H1 (cell line): ENCODE data around the gene DIDO1. TPM values are rescaled to one million over a fixed set of nuclear protein-coding genes. Genes with fewer than 3 reads are reported as not detected.

ENCODE experiments used
- CTCF ChIA-PET: fragments of 300-600 bp; sonication (Branson Sonifier 250); formaldehyde crosslinking; loops from one replicate; lab custom pipeline; 2021; ENCODE audit not compliant: partially characterized antibody; lab: Charles Lee
- POLR2A ChIA-PET: fragments of 300-600 bp; sonication (Branson Sonifier 250); formaldehyde crosslinking; loops from one replicate; lab custom pipeline; 2021; ENCODE audit warnings: inconsistent platforms; ENCODE audit not compliant: partially characterized antibody; lab: Charles Lee
- DNase-seq, 2 experiments: peaks; one replicate each; pipeline versions ENCODE4 v3.0.0 to v3.0.0-alpha.2; 2010 to 2022; ENCODE audit warnings: low spot score in 2 of 2, low read depth in 1 of 2, mixed read lengths in 1 of 2
- FAIRE-seq: peaks from 2 replicates; lab custom pipeline; 2011; peaks lifted over from hg19 to GRCh38; lab: Jason Lieb, UNC
- H2AFZ ChIP-seq: 2 replicates; pipeline ENCODE4 v1.8.1; 2012; ENCODE audit warnings: low read length, inconsistent platforms
- H2AK5ac ChIP-seq: 2 replicates; pipeline ENCODE4 v1.6.1; 2013; ENCODE audit warnings: low read depth, low read length
- H2BK120ac ChIP-seq: replicated peaks from 2 replicates; pipeline ENCODE3; 2013; ENCODE audit warnings: low read depth, low read length, inconsistent platforms
- H2BK12ac ChIP-seq: 2 replicates; pipeline ENCODE4 v1.6.1; 2013; ENCODE audit warnings: low read depth, low read length
- H2BK15ac ChIP-seq: 2 replicates; pipeline ENCODE4 v1.6.1; 2013; ENCODE audit warnings: low read length
- H2BK20ac ChIP-seq: 2 replicates; pipeline ENCODE4 v1.6.1; 2013; ENCODE audit warnings: low read length
- H2BK5ac ChIP-seq: 2 replicates; pipeline ENCODE4 v1.6.1; 2013; ENCODE audit warnings: low read depth, low read length
- H3K14ac ChIP-seq: 2 replicates; pipeline ENCODE4 v1.6.1; 2013; ENCODE audit warnings: inconsistent platforms; ENCODE audit not compliant: insufficient read length
- H3K18ac ChIP-seq: 2 replicates; pipeline ENCODE4 v1.6.1; 2013; ENCODE audit warnings: low read length; ENCODE audit errors: extremely low read depth
- H3K23ac ChIP-seq: 2 replicates; pipeline ENCODE4 v1.6.1; 2013; ENCODE audit warnings: inconsistent platforms; ENCODE audit not compliant: insufficient read length
- H3K23me2 ChIP-seq: 2 replicates; pipeline ENCODE4 v1.6.1; 2013; ENCODE audit warnings: low read depth, low read length
- H3K27ac ChIP-seq: 2 replicates; pipeline ENCODE4 v1.6.1; 2011; ENCODE audit warnings: low read depth, low read length, inconsistent platforms
- H3K27me3 ChIP-seq, 4 experiments: replicated peaks in 1 of 4; 1 replicate in 1 of 4; 2 replicates in 3 of 4; pipeline versions ENCODE4 v1.6.1 to v1.8.1; 2011 to 2013; ENCODE audit warnings: low read length in 3 of 4, mild to moderate bottlenecking in 3 of 4, inconsistent platforms in 2 of 4, mixed read lengths in 2 of 4, moderate library complexity in 1 of 4; ENCODE audit not compliant: control insufficient read depth in 3 of 4, insufficient read depth in 3 of 4; ENCODE audit errors: extremely low read depth in 1 of 4
- H3K36me3 ChIP-seq, 4 experiments: 2 replicates each; pipeline versions ENCODE4 v1.6.1 to v1.8.1; 2011 to 2013; ENCODE audit warnings: mild to moderate bottlenecking in 4 of 4, low read length in 3 of 4, moderate library complexity in 2 of 4, control low read depth in 1 of 4, inconsistent platforms in 1 of 4; ENCODE audit not compliant: insufficient read depth in 4 of 4, control insufficient read depth in 2 of 4
- H3K4ac ChIP-seq: replicated peaks from 2 replicates; pipeline ENCODE3; 2013; ENCODE audit warnings: low read length, low read depth, mixed read lengths, inconsistent platforms; ENCODE audit not compliant: insufficient read length
- H3K4me1 ChIP-seq, 4 experiments: replicated peaks in 1 of 4; 1 replicate in 1 of 4; 2 replicates in 3 of 4; pipeline versions ENCODE4 v1.6.1 to v1.8.1; 2011 to 2013; ENCODE audit warnings: low read length in 3 of 4, inconsistent platforms in 2 of 4, mixed read lengths in 1 of 4; ENCODE audit not compliant: insufficient read depth in 4 of 4, control insufficient read depth in 3 of 4
- H3K4me2 ChIP-seq, 2 experiments: 2 replicates each; pipeline versions ENCODE4 v1.6.1 to v1.8.1; 2011 to 2013; ENCODE audit warnings: low read depth in 2 of 2, low read length in 2 of 2, control low read depth in 1 of 2, inconsistent platforms in 1 of 2, mild to moderate bottlenecking in 1 of 2; ENCODE audit not compliant: insufficient read depth in 1 of 2
- H3K4me3 ChIP-seq, 4 experiments: fragments of 200-600, 300-600 bp in 1 of 4; sonication (generic), shearing (Covaris generic), sonication (Bioruptor Twin) in 1 of 4; 2 replicates each; pipeline versions ENCODE4 v1.5.1 to v1.8.1; 2011 to 2016; ENCODE audit warnings: low read length in 4 of 4, low read depth in 3 of 4, control low read depth in 2 of 4, inconsistent platforms in 2 of 4, mild to moderate bottlenecking in 2 of 4, mixed read lengths in 1 of 4, moderate library complexity in 1 of 4; ENCODE audit not compliant: insufficient read depth in 2 of 4; ENCODE audit errors: extremely low read depth in 1 of 4
- H3K56ac ChIP-seq: replicated peaks from 2 replicates; pipeline ENCODE3; 2013; ENCODE audit warnings: low read depth, mild to moderate bottlenecking, mixed read lengths, low read length, inconsistent platforms; ENCODE audit not compliant: insufficient read length
- H3K79me1 ChIP-seq: 2 replicates; pipeline ENCODE4 v1.6.1; 2013; ENCODE audit warnings: low read depth, low read length, control low read depth
- H3K79me2 ChIP-seq, 2 experiments: 2 replicates each; pipeline versions ENCODE4 v1.6.1 to v1.8.1; 2012 to 2013; ENCODE audit warnings: low read length in 2 of 2, mild to moderate bottlenecking in 2 of 2, inconsistent platforms in 1 of 2; ENCODE audit not compliant: insufficient read depth in 2 of 2, control insufficient read depth in 1 of 2
- H3K9ac ChIP-seq, 4 experiments: replicated peaks in 1 of 4; 1 replicate in 1 of 4; 2 replicates in 3 of 4; pipeline versions ENCODE4 v1.6.1 to v1.8.1; 2011 to 2013; ENCODE audit warnings: low read depth in 3 of 4, low read length in 3 of 4, control low read depth in 2 of 4, mild to moderate bottlenecking in 2 of 4, moderate library complexity in 2 of 4, inconsistent platforms in 1 of 4; ENCODE audit errors: extremely low read depth in 1 of 4
- H3K9me3 ChIP-seq, 2 experiments: 2 replicates each; pipeline versions ENCODE4 v1.6.1 to v1.8.1; 2012 to 2013; ENCODE audit warnings: mild to moderate bottlenecking in 2 of 2, moderate library complexity in 2 of 2, control low read depth in 1 of 2, inconsistent platforms in 1 of 2, low read depth in 1 of 2, low read length in 1 of 2, mixed read lengths in 1 of 2; ENCODE audit not compliant: insufficient read depth in 2 of 2
- H4K20me1 ChIP-seq, 2 experiments: replicated peaks in 1 of 2; 2 replicates each; pipeline versions ENCODE3 to v1.8.1; 2011 to 2013; ENCODE audit warnings: inconsistent platforms in 2 of 2, low read length in 2 of 2, mild to moderate bottlenecking in 1 of 2; ENCODE audit not compliant: insufficient read depth in 2 of 2, control insufficient read depth in 1 of 2
- H4K5ac ChIP-seq: 2 replicates; pipeline ENCODE4 v1.6.1; 2013; ENCODE audit warnings: low read length, low read depth, mixed read lengths, inconsistent platforms; ENCODE audit not compliant: insufficient read length
- H4K8ac ChIP-seq: 2 replicates; pipeline ENCODE4 v1.8.0; 2013; ENCODE audit warnings: mild to moderate bottlenecking, moderate library complexity, low read length, inconsistent platforms; ENCODE audit not compliant: insufficient read depth; ENCODE audit errors: extremely low read depth
- H4K91ac ChIP-seq: replicated peaks from 2 replicates; pipeline ENCODE3; 2013; ENCODE audit warnings: low read length, mixed read lengths, inconsistent platforms; ENCODE audit not compliant: insufficient read length
- CHD1 ChIP-seq: IDR thresholded peaks from 2 replicates; pipeline ENCODE4 v1.6.1; 2012; ENCODE audit warnings: low read depth, low read length, improper control_type of control experiment
- CREB1 ChIP-seq: IDR thresholded peaks from 2 replicates; pipeline ENCODE4 v1.6.1; 2012; ENCODE audit warnings: inconsistent platforms
- NRF1 ChIP-seq: IDR thresholded peaks from 2 replicates; pipeline ENCODE4 v1.6.1; 2011; ENCODE audit warnings: mild to moderate bottlenecking, low read depth, low read length, improper control_type of control experiment
- POLR2AphosphoS5 ChIP-seq: IDR thresholded peaks from 2 replicates; pipeline ENCODE4 v1.6.1; 2011; ENCODE audit warnings: low read depth, low read length
- RXRA ChIP-seq: IDR thresholded peaks from 2 replicates; pipeline ENCODE4 v1.6.1; 2011; ENCODE audit warnings: low read depth, mild to moderate bottlenecking, low read length, moderate library complexity; ENCODE audit not compliant: insufficient read depth
- SIX5 ChIP-seq: IDR thresholded peaks from 2 replicates; pipeline ENCODE4 v1.6.1; 2011; ENCODE audit warnings: mild to moderate bottlenecking, low read depth, low read length
- SP1 ChIP-seq: IDR thresholded peaks from 2 replicates; pipeline ENCODE4 v1.6.1; 2011; ENCODE audit warnings: low read depth, low read length
- YY1 ChIP-seq: IDR thresholded peaks from 2 replicates; pipeline ENCODE4 v1.6.1; 2011; ENCODE audit warnings: low read depth, mild to moderate bottlenecking, low read length
- WGBS, 2 experiments: shearing (Covaris generic) in 1 of 2; methylation state at CpG; one replicate each; pipeline versions ENCODE4 v1.1.6 to v1.1.7; 2013 to 2015; ENCODE audit warnings: low lambda C conversion rate in 2 of 2, mixed read lengths in 2 of 2, inconsistent platforms in 1 of 2, low coverage in 1 of 2, missing lambda C conversion rate in 1 of 2; ENCODE audit not compliant: insufficient replicate concordance in 2 of 2, insufficient coverage in 1 of 2, insufficient read length in 1 of 2; ENCODE audit errors: extremely low coverage in 1 of 2, missing lambda C conversion rate in 1 of 2; 5-methylcytosine and 5-hydroxymethylcytosine counted together
- polyA plus RNA-seq, 7 experiments: library from polyadenylated mRNA; depleted of rRNA in 3 of 7; stranded (reverse) in 5 of 7; unstranded in 2 of 7; fragments of >200 nt in 5 of 7; fragments of 200-250 nt in 2 of 7; gene quantifications; 1 replicate in 5 of 7; 2 replicates in 1 of 7; 4 replicates in 1 of 7; pipeline versions ENCODE4 v1.2.1 to v1.2.3, GENCODE V29; 2011 to 2013; ENCODE audit warnings: missing spikeins in 2 of 7, mixed read lengths in 2 of 7
- total RNA-seq: library from RNA; stranded (reverse); fragmentation: NEBNext Ultra II Directional; extraction: Animal tissue kit (Norgen Biotek cat#: 25700); gene quantifications from 2 replicates; pipeline ENCODE4 v1.2.1, GENCODE V29; 2021
- TF ChIP-seq, protein P1 (sequence below): IDR thresholded peaks from 2 replicates; pipeline ENCODE4 v1.6.1; 2012; ENCODE audit warnings: inconsistent platforms

Gene DIDO1
- total and polyA plus RNA-seq, 2 of the 8 experiments (the other 6 are each of a cell fraction or from before 2014, with no cell fraction given), result 53.6 to 82.8 TPM

DNA sequence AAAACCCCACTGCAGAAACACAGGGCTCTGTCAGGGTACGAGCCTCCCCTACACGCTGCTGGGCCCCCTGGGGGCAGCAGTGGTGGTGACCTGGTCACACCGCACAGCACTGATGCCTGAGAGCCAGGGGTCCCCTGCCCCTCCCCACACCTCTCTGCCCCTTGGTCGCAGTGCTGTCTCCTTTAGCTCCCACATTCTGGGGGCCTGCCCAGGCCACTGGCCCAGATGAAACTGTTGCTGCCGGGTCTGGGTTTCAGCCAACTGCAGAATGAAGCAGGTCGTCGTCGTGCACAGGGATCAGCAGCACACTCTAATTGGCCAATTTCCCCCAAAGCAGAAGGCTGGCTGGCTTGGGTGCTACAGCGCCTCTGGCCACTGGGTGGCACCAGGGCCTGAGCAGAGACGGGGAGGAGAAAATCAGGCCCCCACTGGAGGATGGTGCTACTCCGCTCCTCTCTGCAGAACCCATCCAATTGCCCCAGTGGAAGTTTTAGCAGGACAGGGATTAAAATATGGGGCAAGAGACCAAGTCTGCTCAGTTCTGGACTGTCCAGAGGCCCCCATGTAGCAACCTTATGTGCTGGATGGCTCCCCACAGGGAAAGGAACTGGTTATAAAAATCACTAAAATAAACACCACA is 26.1 kb downstream of the DIDO1 start:
- Histone ChIP-seq H3K4ac (no peak overlapping the region), H2AFZ (no peak overlapping the region), H3K79me2 (no peaks in the 10 kb centered on the region; a peak in 1 of 4 replicates), H3K4me3 (0 out of 8 replicates have a peak overlapping the region, but pooled peaks of 1 of the 4 experiments have one; percentile 17), H4K5ac (no peak overlapping the region), H3K23me2 (no peaks in the 10 kb centered on the region), H3K9me3 (no peaks in the 10 kb centered on the region), H2BK20ac (no peak overlapping the region), H2BK120ac (no peak overlapping the region), H4K8ac (no peak overlapping the region), H2AK5ac (no peak overlapping the region), H3K4me1 (peaks cover 9 to 18% (median 15%) of the 10 kb centered on the region in 4 experiments), H3K4me2 (peak overlapping the region; percentile 5 to 52; a peak in 3 of 4 replicates), H3K79me1 (peaks cover 4% of the 10 kb centered on the region; the same call in 1 of the 2 replicates), H2BK15ac (no peak overlapping the region), H3K23ac (no peak overlapping the region), H3K36me3 (peaks cover 23 to 45% (median 31%) of the 10 kb centered on the region in 4 experiments), H3K18ac (peak overlapping the region; percentile 28; the same call in 1 of the 2 replicates), H2BK5ac (no peak overlapping the region), H4K20me1 (peaks cover 0 to 12% of the 10 kb centered on the region in 2 experiments), H3K14ac (no peak overlapping the region), H3K27me3 (no peaks in the 10 kb centered on the region), H4K91ac (no peak overlapping the region), H3K27ac (peak overlapping the region; percentile 55), H3K56ac (no peak overlapping the region), H2BK12ac (no peak overlapping the region), H3K9ac (no peak overlapping the region)
- DNase-seq, result peak; percentile 51 to 88
- peak; percentile 55 for FAIRE-seq
- WGBS, 2 experiments, result 35% methylated on average over 11 of the region's 11 CpGs; no CpG with 5 or more reads in 1 of the 2 experiments
- ChIA-PET CTCF (interaction anchor here (0.6 to 5.8 kb wide), 34 partner anchors 8 to 151 kb away, joined by 3 to 56 read pairs (median 4); partner anchors contain the start of genes GID8 and TCFL5), POLR2A (interaction anchor here (1.2 to 9.9 kb wide), 13 partner anchors 12 to 69 kb away, joined by 3 to 88 read pairs (median 11); partner anchors contain the start of genes DIDO1, GID8 and TCFL5)
- TF ChIP-seq SP1 (0 out of 2 replicates have a peak, but pooled peaks have one; percentile 36), CHD1 (no peak; the same call in 1 of the 2 replicates), YY1 (no peak), POLR2AphosphoS5 (peak; percentile 81), CREB1 (peak; percentile 7; the same call in 1 of the 2 replicates), SIX5 (no peak), NRF1 (no peak), RXRA (no peak)
- TF ChIP-seq, protein P1, sequence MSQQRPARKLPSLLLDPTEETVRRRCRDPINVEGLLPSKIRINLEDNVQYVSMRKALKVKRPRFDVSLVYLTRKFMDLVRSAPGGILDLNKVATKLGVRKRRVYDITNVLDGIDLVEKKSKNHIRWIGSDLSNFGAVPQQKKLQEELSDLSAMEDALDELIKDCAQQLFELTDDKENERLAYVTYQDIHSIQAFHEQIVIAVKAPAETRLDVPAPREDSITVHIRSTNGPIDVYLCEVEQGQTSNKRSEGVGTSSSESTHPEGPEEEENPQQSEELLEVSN, result peak; percentile 55
